ENCODE results near the gene KLHL35.

Gene KLHL35

GRCh38 chr11:75432911-75433321 lies at the start of gene KLHL35:
KLHL35 (minus strand) TSS chr11:75433203; CDS start chr11:75430629, 2,574 bp downstream.
- DNase-seq (ENCODE audit: low spot score): no peak

- DNase-seq (ENCODE audit: low spot score): no peak
These were observed 49.1 kb upstream of the KLHL35 start for GRCh38 chr11:75481922-75482606.

DNA sequence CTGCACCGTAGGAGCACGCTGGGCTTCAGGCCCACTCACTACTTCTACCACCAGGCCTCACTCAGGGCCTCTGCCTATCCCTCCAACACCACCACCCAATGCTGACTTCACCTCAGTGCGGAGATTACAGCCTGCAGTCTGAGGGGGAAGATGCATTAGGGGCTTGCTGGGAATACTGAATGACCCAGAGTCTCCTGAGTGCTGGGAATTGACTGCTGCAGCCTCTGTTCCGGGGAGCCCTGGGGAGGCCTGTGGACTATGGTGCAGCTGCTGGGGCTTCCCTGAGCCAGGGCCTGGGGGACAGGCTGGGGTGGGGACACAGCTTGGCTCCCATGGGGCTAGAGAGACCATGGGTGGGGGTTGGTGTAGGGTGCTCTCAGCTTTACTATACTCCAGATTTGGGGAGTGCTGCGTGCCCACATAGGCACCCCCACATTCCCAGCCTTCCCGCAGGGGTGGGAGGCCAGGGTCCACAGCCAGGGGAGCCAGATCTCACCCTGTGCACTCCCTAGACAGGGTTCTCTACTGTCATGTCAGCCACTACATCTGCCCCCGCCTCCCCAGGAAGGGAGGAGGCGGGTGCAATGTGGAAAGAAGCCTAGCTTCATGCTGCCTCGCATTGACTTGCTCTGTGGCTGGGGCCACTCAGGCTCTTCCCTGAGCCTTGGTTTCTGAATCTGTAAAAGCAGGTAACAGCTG lies 48.4 kb upstream of the KLHL35 start:
- no peak for DNase-seq (ENCODE audit: low spot score)

DNA sequence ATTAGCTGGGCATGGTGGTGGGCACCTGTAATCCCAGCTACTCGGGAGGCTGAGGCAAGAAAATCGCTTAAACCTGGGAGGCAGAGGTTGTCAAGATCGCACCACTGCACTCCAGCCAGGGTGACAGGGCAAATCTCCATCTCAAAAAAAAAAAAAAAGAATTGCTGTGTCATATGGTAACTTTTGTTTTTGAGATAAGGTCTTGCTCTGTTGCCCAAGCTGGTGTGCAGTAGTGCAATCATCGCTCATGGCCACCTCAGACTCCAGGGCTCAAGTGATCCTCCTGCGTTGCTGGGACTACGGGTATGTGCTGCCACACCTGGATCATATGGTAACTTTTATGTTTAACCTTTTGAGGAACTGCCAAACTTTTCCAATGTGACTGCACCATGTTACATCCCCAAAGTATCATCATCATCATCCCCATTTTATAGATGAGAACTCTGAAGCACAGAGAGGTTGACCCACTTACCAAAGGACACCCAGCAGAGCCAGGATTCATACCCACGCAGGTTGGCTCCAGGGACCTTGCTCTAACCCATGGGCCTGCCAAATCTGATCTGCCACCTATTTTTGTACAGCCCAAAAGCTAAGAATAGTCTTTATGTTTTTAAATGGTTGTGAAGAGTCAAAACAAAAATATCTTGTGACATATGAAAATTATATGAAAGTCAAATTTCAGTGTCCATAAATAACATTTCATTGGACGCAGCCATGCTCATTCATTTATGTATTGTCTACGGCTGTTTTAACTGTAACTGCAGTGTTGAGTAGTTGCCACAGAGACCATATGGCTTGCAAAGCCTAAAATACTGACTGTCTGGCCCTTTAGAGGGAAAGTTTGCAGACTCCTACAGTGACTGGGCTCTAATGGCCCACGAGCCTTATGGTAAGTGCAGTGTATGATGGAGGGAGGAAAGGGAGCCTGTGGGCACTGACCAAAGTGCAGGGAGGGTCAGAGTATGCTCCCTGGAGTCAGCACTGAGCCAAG lies 47.5 kb upstream of the KLHL35 start:
- no peak for DNase-seq (ENCODE audit: low spot score)

DNA sequence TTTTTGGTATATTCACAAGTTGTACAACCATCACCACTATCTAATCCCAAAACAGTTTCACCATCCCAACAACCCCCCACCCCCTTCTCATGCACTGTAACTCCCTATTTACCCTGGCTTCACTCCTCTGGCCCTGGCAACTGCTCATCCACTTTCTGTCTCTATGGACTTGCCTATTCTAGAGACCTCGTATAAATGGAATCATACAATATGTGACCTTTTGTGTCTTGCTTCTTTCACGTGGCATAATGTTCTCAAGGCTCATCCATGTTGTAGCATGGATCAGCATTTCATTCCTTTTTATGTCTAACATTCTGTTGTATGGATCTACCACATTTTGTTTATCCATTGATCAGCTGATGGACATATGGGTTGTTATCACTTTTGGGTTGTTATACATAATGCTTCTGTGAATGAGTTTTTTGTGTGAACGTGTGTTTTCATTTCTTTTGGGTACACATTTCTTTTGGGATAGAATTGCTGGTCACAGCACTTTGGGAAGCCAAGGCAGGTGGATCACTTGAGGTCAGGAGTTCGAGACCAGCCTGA lies 46.7 kb upstream of the KLHL35 start:
- DNase-seq (ENCODE audit: low spot score): no peak

GRCh38 chr11:75478783-75479596 lies 46.0 kb upstream of the KLHL35 start:
- no peak for DNase-seq (ENCODE audit: low spot score)

DNA sequence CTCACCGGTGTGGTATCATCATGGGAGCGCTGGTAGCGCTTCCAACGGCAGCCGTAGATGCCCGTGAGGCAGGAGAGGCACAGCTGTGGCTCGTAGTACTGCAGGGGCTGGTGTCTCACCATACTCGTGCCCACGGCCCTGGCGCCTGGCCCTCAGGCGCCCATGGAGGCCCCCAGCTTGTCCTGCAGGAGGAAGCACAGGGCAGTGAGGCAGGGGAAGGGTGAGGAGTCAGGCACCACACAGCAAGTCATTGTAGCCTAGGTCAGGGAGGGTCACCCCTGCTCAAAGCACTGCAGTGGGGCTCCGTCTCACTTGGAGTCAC lies 44.6 kb upstream of the KLHL35 start:
- no peak for DNase-seq (ENCODE audit: low spot score)

- no peak for DNase-seq (ENCODE audit: low spot score)
These were observed 44.0 kb upstream of the KLHL35 start for GRCh38 chr11:75476739-75477613.

GRCh38 chr11:75475767-75476650 lies 43.0 kb upstream of the KLHL35 start:
- DNase-seq (ENCODE audit: low spot score): no peak

DNA sequence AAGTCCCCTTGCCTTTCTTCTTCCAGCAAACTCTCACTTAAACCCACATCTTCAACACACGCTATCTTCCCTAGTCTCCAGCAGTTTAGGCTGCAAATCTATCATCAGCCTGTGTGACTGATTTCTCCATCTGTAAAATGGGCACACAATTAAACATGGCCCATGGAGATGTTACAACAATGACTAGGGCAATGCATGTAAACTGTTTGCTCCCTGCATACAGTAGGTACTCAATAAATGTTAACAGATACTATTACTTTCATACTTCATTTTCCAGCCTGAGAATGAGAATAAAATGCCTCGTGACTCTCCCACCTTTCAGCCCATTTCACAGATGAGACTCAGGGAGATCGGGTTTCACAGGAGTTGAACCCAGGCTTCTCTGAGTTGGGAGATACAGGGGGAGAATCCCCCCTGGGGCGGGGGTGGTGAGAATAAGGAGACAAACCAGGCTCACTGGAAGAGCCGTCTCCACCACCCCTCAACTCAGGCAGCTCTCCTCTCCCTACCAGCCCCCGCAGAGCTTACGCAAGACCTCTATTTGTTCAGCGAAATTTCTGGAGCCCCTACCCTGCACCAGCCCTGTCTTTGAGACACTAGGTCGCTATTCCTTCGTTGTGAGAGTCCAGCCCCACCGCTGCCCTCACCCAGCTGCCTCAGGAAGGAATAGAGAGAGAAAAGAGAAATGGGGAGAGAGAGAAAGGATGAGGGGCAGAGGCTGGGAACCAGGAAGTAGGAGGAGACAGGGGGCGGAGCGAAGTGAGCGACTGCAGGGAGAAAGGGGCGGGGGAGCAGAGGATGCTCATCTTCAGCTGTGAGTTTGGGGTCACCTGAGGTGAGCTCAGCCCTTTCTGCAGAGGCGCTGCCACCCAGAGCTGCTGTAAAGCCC lies 42.1 kb upstream of the KLHL35 start:
- no peak for DNase-seq (ENCODE audit: low spot score)

GRCh38 chr11:75474240-75474639 lies 41.2 kb upstream of the KLHL35 start:
- DNase-seq (ENCODE audit: low spot score): peak; percentile 29

GRCh38 chr11:75473684-75474083 lies 40.7 kb upstream of the KLHL35 start:
- DNase-seq (ENCODE audit: low spot score): no peak

- DNase-seq (ENCODE audit: low spot score): no peak
These were observed 39.2 kb upstream of the KLHL35 start for GRCh38 chr11:75472081-75472732.

GRCh38 chr11:75471176-75471973 lies 38.4 kb upstream of the KLHL35 start:
- no peak for DNase-seq (ENCODE audit: low spot score)

GRCh38 chr11:75470476-75471080 lies 37.6 kb upstream of the KLHL35 start:
- no peak for DNase-seq (ENCODE audit: low spot score)

GRCh38 chr11:75469785-75470405 lies 36.9 kb upstream of the KLHL35 start:
- DNase-seq (ENCODE audit: low spot score): no peak
